Sigmoid colon (tissue), 7 donors: ENCODE data around the gene MORF4L2. TPM values are rescaled to one million over a fixed set of nuclear protein-coding genes. Genes with fewer than 3 reads are reported as not detected.
A peak's percentile ranks its signal among the peaks of the same experiment; 100 is the strongest.

Source experiments
- DNase-seq: peaks from one replicate; pipeline ENCODE4 v3.0.0-alpha.2; 2019
- H3K27ac ChIP-seq, 4 donors: fragments of 200-600 bp; sonication (generic); one replicate each; pipeline ENCODE4 v1.5.1; 2016 to 2019; ENCODE audit warnings: mild to moderate bottlenecking in 1 of 4
- H3K27me3 ChIP-seq, 3 donors: fragments of 200-600 bp; sonication (generic); one replicate each; pipeline ENCODE4 v1.5.1; 2019; ENCODE audit warnings: mild to moderate bottlenecking in 1 of 3
- H3K36me3 ChIP-seq, 4 donors: fragments of 200-600 bp; sonication (generic); one replicate each; pipeline ENCODE4 v1.5.1; 2016 to 2019
- H3K4me1 ChIP-seq, 4 donors: fragments of 200-600 bp; sonication (generic); one replicate each; pipeline ENCODE4 v1.5.1; 2017 to 2019
- H3K4me3 ChIP-seq, 4 donors: fragments of 200-600 bp; sonication (generic); one replicate each; pipeline ENCODE4 v1.5.1; 2017 to 2019; ENCODE audit warnings: mild to moderate bottlenecking in 2 of 4, moderate library complexity in 1 of 4
- H3K9me3 ChIP-seq, 4 donors: fragments of 200-600 bp in 3 of 4; sonication (generic) in 3 of 4; one replicate each; pipeline versions ENCODE4 v1.5.1 to v1.6.1; 2013 to 2019
- EP300 ChIP-seq, 4 donors: sonication (generic); formaldehyde crosslinking; IDR thresholded peaks; one replicate each; pipeline ENCODE4 v1.6.1; 2017; ENCODE audit warnings: antibody characterized with exemption in 4 of 4
- POLR2A ChIP-seq, 2 donors: fragments of 450-650 bp; IDR thresholded peaks; one replicate each; pipeline ENCODE4 v1.6.1; 2016; ENCODE audit warnings: antibody characterized with exemption in 2 of 2, mild to moderate bottlenecking in 2 of 2, moderate library complexity in 2 of 2
- POLR2AphosphoS5 ChIP-seq, 4 donors: sonication (generic); formaldehyde crosslinking; IDR thresholded peaks; one replicate each; pipeline ENCODE4 v1.6.1; 2017; ENCODE audit warnings: antibody characterized with exemption in 4 of 4
- WGBS, 2 donors: extraction: QIAGEN DNeasy Blood & Tissue Kit; methylation state at CpG; one replicate each; pipeline ENCODE4 v1.1.7; 2013; 5-methylcytosine and 5-hydroxymethylcytosine counted together
- intact Hi-C: fragments of 100-400 bp; cut with DNase I; formaldehyde crosslinking; loops from one replicate; pipeline ENCODE4 v1.15.1; 2023
- polyA plus RNA-seq, 3 donors: library from polyadenylated mRNA; stranded (reverse); fragments of 200-250 nt; gene quantifications; one replicate each; pipeline ENCODE4 v1.2.3, GENCODE V29; 2013
- total RNA-seq, 4 donors: library from RNA; depleted of rRNA; stranded (reverse); fragments of >200 nt; gene quantifications; one replicate each; pipeline ENCODE4 v1.1.0, GENCODE V29; 2016
- TF ChIP-seq, protein P1 (sequence below), 4 experiments: fragments of 450-650 bp in 3 of 4; fragments of 200-600 bp in 1 of 4; IDR thresholded peaks; one replicate each; pipeline ENCODE4 v1.5.1; 2016 to 2019; ENCODE audit warnings: antibody characterized with exemption in 4 of 4, mild to moderate bottlenecking in 3 of 4, moderate library complexity in 2 of 4
- donor health status: healthy with polysubstance abuse.
- donor health status: Bipolar disorder and iron deficiency.
- donor health status: healthy.

Gene MORF4L2
- total and polyA plus RNA-seq, 7 donors: 171 to 255 (median 215) TPM

DNA sequence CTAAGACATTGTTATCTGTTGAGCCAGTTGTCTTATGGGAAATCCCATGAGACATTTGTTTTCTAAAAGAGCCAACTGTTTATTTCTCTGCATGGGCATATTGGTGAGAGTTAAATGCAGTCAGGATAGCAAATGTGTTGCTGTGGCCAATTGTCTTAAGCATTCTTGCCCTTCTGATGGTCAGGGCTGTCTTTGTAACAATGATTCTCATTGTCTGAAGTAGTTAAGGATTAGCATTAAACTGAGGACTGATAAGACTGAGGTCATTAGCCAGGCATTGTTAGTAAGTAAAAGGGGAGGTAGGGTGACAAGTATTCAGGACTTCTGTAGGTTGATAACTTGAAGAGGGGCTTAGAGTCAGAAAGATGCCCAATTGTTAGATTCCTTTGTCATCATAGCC is 11.2 kb upstream of the MORF4L2 start:
- H3K4me1 ChIP-seq: no peaks in the 10 kb centered on the region
- H3K4me3 ChIP-seq: no peak overlapping the region
- H3K27ac ChIP-seq: no peak overlapping the region
- H3K9me3 ChIP-seq: no peaks in the 10 kb centered on the region
- no peaks in the 10 kb centered on the region for H3K36me3 ChIP-seq
- no peak for DNase-seq
- intact Hi-C loops: no loop called here
- TF ChIP-seq POLR2AphosphoS5 (IDR thresholded peaks at IDR 0.05): no peak
- no peak for TF ChIP-seq POLR2A (IDR thresholded peaks at IDR 0.05)
- TF ChIP-seq, protein P1, sequence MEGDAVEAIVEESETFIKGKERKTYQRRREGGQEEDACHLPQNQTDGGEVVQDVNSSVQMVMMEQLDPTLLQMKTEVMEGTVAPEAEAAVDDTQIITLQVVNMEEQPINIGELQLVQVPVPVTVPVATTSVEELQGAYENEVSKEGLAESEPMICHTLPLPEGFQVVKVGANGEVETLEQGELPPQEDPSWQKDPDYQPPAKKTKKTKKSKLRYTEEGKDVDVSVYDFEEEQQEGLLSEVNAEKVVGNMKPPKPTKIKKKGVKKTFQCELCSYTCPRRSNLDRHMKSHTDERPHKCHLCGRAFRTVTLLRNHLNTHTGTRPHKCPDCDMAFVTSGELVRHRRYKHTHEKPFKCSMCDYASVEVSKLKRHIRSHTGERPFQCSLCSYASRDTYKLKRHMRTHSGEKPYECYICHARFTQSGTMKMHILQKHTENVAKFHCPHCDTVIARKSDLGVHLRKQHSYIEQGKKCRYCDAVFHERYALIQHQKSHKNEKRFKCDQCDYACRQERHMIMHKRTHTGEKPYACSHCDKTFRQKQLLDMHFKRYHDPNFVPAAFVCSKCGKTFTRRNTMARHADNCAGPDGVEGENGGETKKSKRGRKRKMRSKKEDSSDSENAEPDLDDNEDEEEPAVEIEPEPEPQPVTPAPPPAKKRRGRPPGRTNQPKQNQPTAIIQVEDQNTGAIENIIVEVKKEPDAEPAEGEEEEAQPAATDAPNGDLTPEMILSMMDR (IDR thresholded peaks at IDR 0.05): no peak
- TF ChIP-seq EP300 (IDR thresholded peaks at IDR 0.05): no peak
- no peaks in the 10 kb centered on the region for H3K27me3 ChIP-seq

DNA sequence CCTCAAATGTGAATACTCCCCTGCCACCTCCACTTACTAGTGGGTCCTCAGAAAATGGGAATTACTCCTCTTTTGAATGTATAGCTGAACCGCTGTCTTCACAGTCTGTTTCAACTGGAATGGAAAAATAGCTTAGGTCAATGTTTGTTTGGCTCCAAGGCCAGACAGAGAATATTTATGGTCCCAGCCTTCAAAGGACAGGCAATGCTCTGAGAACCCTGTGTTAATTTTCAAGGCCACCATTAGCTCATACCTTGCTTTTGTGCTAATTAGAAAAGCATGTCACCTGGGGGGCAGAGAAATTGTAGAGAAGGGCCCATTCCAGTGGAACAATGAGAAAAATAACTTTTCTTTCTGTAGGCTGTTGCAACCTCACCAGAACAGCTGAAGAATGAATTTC is 4.6 kb upstream of the MORF4L2 start:
- intact Hi-C loops: no loop called here

DNA sequence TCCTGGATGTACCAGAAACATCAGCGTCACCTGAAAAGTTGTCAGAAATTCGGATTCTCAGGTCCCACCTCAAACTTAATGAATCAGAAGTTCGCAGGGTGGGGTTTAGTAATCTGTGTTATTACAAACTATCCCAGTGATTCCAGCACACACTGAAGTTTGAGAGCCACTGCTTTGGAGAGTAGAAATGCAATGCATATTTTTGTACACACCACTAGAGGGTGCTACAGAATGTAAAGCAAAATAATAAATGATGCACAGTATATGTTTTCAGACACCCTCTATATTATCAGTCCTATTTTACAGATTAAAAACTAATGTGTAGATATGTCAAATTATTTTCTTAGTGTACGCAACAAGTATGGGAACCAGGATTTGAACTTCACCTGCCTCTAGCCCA is 2.4 kb upstream of the MORF4L2 start:
- intact Hi-C loops: loop anchor here (1.0 to 5.0 kb wide), 5 partner anchors 85 to 157 kb away; partner anchors contain the start of genes RAB9B and TCEAL4
- Histone ChIP-seq H3K36me3 (peaks cover 0 to 11% (median under 1%) of the 10 kb centered on the region in 4 donors), H3K27ac (peak overlapping the region; percentile 90 to 95 (median 92)), H3K4me3 (no peak overlapping the region), H3K4me1 (peaks cover 0 to 21% (median 4%) of the 10 kb centered on the region in 4 donors), H3K27me3 (no peaks in the 10 kb centered on the region), H3K9me3 (no peaks in the 10 kb centered on the region)
- TF ChIP-seq, protein P1 (IDR thresholded peaks at IDR 0.05): peak in 3 of 4 experiments; percentile 14 to 58 (median 40)
- TF ChIP-seq POLR2A (IDR thresholded peaks at IDR 0.05): no peak
- 41 to 52% methylated on average over 4 of the region's 4 CpGs for WGBS, 2 donors
- DNase-seq: no peak

More for the DNA sequence above, 4.6 kb upstream of the MORF4L2 start:
- DNase-seq: no peak
- Histone ChIP-seq H3K4me3 (no peak overlapping the region), H3K27me3 (no peaks in the 10 kb centered on the region), H3K36me3 (no peaks in the 10 kb centered on the region), H3K27ac (no peak overlapping the region), H3K4me1 (peaks cover 0 to 8% (median 1%) of the 10 kb centered on the region in 4 donors), H3K9me3 (no peaks in the 10 kb centered on the region)
- 96 to 97% methylated on average over 1 of the region's 1 CpG for WGBS, 2 donors
- TF ChIP-seq, protein P1 (IDR thresholded peaks at IDR 0.05): no peak
- TF ChIP-seq EP300 (IDR thresholded peaks at IDR 0.05) (no peak), POLR2A (IDR thresholded peaks at IDR 0.05) (no peak), POLR2AphosphoS5 (IDR thresholded peaks at IDR 0.05) (no peak)

DNA sequence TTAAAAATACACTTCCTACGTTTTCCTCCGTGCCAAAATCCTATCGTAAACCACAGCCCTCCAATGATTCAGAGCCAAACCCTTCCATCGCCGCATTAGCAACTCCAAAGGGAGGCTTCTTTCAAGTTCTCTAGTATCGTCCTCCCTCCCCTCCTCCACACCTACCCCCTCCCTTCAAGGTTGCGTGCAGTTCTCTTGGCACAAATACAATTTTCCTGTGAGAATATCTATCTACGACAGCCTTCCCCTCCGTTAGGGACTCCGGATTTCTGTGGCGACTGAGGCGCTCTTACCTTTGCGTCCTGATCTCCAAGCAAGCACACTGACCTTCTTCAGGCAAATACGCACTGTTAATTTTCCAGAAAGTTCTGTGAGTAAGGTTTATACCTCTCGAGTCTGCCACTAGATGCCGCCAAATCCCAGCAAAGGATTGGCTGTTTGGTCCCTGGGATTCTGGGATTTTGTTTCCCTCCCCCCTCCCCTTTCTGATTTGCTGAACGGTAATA is 1.2 kb upstream of the MORF4L2 start:
- WGBS, 2 donors: 0 to 1% methylated on average over 17 of the region's 17 CpGs
- peak overlapping the region; percentile 90 to 95 (median 92) for H3K27ac ChIP-seq
- H3K4me3 ChIP-seq: peak overlapping the region; percentile 38 to 59 (median 56)
- DNase-seq: peak; percentile 82
- no peaks in the 10 kb centered on the region for H3K9me3 ChIP-seq
- no peaks in the 10 kb centered on the region for H3K27me3 ChIP-seq
- peaks cover 0 to 22% (median 2%) of the 10 kb centered on the region in 4 donors for H3K36me3 ChIP-seq
- TF ChIP-seq, protein P1 (IDR thresholded peaks at IDR 0.05): peak; percentile 41 to 73 (median 60)
- TF ChIP-seq POLR2AphosphoS5 (IDR thresholded peaks at IDR 0.05): peak; percentile 37 to 64 (median 58)
- TF ChIP-seq POLR2A (IDR thresholded peaks at IDR 0.05): no peak
- no peak for TF ChIP-seq EP300 (IDR thresholded peaks at IDR 0.05)
- intact Hi-C loops: loop anchor here (2.0 to 5.0 kb wide), 4 partner anchors 59 to 155 kb away; partner anchors contain the start of genes RAB9B, TCEAL1 and TCEAL4
- H3K4me1 ChIP-seq: peaks cover 0 to 24% (median 4%) of the 10 kb centered on the region in 4 donors
